ENCODE measurements around the gene TAS1R3.

TAS1R3 gene

GRCh38 chr1:1330366-1331067, 563 bp upstream of the TAS1R3 start:
- H3K27ac ChIP-seq: no peak overlapping the region
- no peak for TF ChIP-seq CTCF (conservative IDR thresholded peaks at IDR 0.05)

DNA sequence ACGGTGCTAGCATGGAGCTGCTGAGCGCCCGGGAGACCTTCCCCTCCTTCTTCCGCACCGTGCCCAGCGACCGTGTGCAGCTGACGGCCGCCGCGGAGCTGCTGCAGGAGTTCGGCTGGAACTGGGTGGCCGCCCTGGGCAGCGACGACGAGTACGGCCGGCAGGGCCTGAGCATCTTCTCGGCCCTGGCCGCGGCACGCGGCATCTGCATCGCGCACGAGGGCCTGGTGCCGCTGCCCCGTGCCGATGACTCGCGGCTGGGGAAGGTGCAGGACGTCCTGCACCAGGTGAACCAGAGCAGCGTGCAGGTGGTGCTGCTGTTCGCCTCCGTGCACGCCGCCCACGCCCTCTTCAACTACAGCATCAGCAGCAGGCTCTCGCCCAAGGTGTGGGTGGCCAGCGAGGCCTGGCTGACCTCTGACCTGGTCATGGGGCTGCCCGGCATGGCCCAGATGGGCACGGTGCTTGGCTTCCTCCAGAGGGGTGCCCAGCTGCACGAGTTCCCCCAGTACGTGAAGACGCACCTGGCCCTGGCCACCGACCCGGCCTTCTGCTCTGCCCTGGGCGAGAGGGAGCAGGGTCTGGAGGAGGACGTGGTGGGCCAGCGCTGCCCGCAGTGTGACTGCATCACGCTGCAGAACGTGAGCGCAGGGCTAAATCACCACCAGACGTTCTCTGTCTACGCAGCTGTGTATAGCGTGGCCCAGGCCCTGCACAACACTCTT, 1.1 kb downstream of the TAS1R3 start:
- H3K27ac ChIP-seq: no peak overlapping the region
- no peak for TF ChIP-seq CTCF (conservative IDR thresholded peaks at IDR 0.05)

GRCh38 chr1:1332774-1333480, 1.8 kb downstream of the TAS1R3 start:
- H3K27ac ChIP-seq: no peak overlapping the region
- TF ChIP-seq CTCF (conservative IDR thresholded peaks at IDR 0.05): no peak

DNA sequence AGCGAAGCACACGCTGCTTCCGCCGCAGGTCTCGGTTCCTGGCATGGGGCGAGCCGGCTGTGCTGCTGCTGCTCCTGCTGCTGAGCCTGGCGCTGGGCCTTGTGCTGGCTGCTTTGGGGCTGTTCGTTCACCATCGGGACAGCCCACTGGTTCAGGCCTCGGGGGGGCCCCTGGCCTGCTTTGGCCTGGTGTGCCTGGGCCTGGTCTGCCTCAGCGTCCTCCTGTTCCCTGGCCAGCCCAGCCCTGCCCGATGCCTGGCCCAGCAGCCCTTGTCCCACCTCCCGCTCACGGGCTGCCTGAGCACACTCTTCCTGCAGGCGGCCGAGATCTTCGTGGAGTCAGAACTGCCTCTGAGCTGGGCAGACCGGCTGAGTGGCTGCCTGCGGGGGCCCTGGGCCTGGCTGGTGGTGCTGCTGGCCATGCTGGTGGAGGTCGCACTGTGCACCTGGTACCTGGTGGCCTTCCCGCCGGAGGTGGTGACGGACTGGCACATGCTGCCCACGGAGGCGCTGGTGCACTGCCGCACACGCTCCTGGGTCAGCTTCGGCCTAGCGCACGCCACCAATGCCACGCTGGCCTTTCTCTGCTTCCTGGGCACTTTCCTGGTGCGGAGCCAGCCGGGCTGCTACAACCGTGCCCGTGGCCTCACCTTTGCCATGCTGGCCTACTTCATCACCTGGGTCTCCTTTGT, 2.6 kb downstream of the TAS1R3 start:
- no peak for TF ChIP-seq CTCF (conservative IDR thresholded peaks at IDR 0.05)
- H3K27ac ChIP-seq: no peak overlapping the region

DNA sequence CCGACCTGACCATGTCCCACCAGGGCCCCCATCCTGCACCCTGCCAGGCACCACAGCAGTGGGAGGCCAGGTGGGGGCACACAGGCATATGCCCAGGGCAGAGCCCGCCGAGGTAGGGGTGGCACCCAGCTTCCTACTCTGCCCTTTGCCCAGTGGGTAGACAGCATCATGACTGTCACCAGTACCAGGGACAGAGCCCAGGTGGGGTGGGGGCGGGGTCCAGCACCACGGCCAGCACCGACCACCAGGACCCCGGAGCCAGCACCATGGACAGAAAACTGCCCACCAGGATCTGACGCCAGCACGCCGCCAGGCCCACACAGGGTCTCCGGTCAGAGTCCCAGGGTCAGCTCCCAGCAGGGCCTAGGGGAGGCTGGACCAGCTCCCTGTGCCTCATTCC, 3.8 kb downstream of the TAS1R3 start:
- H3K27ac ChIP-seq: no peak overlapping the region
- TF ChIP-seq CTCF (conservative IDR thresholded peaks at IDR 0.05): no peak

GRCh38 chr1:1335283-1335682, 4.2 kb downstream of the TAS1R3 start:
- H3K27ac ChIP-seq: no peak overlapping the region
- no peak for TF ChIP-seq CTCF (conservative IDR thresholded peaks at IDR 0.05)

- no peak for TF ChIP-seq CTCF (conservative IDR thresholded peaks at IDR 0.05)
- H3K27ac ChIP-seq: no peak overlapping the region
Observed at GRCh38 chr1:1335792-1336248, 4.7 kb downstream of the TAS1R3 start.

Measured in VCaP (cell line).